AML-193 (cell line): ENCODE results near the gene ZNF821.
A peak's percentile ranks its signal among the peaks of the same experiment; 100 is the strongest.
"Not testable (repeated sequence)": the region's sequence is repeated elsewhere in the genome, so short reads cannot be mapped to it uniquely, and the experiment has no call there.

ENCODE experiments used
- DNase-seq, 2 experiments: peaks; one replicate each; lab custom pipeline; 2025; lab: John Stamatoyannopoulos, UW

ZNF821 gene

DNA sequence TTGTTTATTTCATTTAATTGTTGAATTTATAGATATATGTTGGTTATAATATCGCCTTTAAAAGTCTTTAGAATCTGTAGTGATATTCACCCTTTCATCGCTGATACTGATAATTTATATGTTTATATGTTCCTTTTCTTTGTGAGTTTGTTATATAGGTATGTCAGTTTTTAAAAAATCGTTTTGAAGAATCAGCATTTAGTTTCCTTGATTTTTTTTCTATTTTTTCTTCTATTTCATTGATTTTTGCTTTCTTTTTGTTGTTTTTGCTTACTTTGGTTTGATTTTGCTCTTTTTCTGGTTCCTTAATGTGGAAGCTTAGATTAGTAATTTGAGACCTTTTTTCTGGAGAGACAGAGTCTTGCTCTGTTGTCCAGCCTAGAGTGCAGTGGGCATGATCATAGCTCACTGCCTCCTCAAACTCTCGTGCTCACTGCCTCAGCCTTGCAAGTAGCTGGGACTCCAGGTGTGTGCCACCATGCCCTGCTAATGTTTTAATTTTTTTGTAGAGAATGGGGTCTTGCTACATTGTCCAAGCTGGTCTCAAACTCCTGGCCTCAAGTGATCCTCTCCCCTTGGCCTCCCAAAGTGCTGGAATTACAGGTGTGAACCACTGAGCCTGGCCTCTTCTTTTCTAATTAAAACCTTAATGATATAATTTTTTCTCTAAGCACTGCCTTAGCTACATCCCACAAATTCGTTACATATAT is 18.8 kb upstream of the ZNF821 start:
- DNase-seq, result no peak

DNA sequence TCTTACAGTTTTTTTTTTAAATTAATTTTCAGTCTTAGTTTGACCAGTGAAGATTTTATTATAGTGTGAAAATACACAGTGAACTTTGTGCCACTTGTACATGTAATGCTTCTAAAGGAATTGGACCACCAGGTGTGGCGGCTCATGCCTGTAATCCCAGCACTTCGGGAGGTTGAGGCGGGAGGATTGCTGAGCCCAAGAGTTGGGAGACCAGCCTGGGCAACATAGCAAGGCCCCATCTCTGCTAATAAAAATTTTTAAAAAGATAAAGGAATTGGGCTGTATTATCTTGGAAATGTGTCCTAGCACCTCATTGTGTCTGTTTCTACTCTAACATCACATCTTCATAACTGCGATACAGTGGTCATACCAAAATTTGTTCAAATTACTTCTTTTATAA is 15.2 kb upstream of the ZNF821 start:
- DNase-seq, result no peak

- DNase-seq, result no peak
Measured at GRCh38 chr16:71896764-71897368, 12.9 kb upstream of the ZNF821 start.

GRCh38 chr16:71895679-71896365 is 11.8 kb upstream of the ZNF821 start:
- DNase-seq, result no peak

DNA sequence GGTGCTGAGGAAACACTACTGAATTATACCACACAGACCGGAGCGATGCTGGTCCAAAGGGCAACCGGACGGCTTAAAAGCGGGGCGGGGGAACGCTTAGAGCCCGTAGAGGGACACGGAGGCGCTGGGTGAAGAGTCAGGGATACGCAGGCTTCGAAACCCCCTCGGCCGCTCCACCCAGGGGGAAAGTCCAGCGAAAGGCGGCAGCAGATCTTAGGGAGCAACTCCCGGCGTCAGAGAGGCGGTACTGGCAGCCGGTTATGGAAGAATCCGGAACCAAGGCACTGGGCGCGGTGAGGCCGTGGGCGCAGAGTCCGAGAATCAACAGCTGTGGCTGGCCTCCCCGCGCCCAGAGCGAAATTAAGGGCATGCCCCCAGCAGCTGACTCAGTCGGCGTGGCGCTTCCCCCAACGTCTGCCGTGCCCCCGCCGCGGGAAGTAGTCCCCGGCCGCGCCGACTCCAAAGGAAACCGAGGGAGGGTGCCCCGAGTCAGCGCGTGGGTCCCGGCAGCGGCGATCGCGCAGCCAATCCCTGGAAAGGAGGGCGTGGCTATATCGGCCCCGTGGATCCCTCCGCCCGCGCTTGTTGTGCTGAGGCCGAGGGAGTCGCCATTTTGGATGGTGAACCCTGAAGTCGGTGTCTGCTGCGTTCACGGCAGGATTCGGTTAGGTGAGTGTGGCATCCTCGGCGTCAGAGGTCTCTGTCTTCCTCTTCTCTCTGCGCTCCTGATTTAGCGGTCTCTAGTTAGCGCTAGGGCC is 11.1 kb upstream of the ZNF821 start, which contains the start of gene IST1:
IST1 (plus strand) TSS at position 611 of the 758 bp plus-strand sequence. CDS start 20,110 bp downstream, outside the sequence.
- peak; percentile 92 for DNase-seq

DNA sequence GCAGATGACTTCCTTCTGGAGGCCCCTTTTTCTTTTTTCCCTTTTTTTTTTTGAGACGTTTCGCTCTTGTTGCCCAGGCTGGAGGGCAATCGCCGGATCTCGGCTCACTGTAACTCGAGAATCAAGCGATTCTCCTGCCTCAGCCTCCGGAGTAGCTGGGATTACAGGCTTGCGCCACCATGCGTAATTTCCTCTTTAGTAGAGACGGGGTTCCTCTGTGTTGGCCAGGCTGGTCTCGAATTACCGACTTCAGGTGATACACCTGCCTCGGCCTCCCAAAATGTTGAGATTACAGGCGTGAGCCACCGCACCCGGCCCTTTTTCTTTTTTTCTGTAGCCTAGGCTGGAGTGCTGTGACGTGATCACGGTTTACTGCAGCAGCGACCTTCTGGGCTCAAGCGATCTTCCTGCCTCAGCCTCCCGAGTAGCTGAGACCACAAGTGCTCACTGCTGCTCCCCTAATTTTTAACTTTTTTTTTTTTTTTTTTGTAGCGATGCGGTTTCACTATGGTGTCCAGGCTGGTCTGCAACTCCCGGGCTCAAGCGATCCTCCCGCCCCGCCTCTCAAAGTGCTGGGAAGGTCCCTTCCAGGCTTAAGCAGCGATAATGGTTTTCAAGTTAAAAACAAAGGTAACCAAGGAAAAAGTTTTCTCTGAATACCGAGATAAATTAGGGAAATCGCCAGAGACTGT is 10.4 kb upstream of the ZNF821 start:
- peak; percentile 40 to 51 for DNase-seq

- DNase-seq, result peak in 1 of 2 experiments; percentile 47
Measured at GRCh38 chr16:71893888-71894228, 9.9 kb upstream of the ZNF821 start.

DNA sequence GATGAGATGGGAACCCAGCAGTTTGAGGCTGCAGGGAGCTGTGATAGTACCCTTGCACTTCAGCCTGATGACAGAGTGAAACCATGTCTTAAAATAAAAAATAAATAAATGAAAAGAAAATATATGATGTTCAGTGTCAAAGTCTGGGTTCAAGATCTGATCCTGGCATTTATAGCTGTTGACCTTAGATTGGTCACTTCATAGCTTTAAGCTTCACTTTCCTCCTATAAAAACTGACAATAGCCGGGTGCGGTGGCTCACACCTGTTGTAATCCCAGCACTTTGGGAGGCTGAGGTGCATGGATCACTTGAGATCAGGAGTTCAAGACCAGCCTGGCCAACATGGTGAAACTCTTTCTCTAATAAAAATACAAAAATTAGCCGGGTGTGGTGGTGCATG is 5.2 kb upstream of the ZNF821 start:
- DNase-seq, result no peak

DNA sequence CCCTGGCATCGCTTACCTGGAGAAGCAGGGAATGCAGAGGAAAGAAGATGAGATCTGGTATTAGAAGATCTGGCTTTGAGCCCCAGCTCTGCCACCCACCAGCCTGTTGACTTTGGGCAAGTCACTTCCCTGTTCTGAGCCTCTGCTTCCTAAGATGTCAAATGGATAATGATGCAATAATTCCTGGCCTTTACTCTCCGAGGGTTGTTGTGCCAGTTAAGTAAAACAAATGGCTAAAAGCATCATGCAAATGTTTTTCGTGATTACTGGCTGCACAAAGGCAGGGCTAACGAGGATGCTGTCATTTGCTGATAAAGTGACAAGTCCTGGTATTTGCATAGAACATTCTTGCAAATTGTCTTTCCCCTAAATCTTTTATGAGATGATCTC is 1.3 kb upstream of the ZNF821 start:
- peak; percentile 33 to 49 for DNase-seq

- DNase-seq, result no peak
Measured at GRCh38 chr16:71883168-71883848, 674 bp downstream of the ZNF821 start.

- peak; percentile 70 to 83 for DNase-seq
Measured at GRCh38 chr16:71882505-71883167, 1.3 kb downstream of the ZNF821 start.

DNA sequence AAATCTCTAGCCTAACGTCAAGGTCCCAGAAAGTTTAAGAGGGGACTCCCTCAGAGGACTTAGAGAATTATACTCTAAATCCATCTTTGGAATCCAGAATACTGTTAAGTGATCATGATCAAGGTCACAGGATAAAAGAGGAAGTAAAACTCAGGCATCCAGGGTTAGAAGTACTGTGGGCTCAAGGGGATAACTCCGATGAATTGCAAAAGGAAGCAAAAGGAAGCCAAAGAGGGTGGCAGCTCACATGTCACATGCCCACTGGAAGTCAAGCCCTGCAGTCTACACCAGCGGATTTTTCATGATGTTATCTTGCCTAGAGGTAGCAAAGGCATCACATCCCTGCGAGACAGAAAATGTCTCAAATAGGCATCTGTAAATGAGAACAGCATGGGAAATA is 3.8 kb downstream of the ZNF821 start:
- DNase-seq, result peak; percentile 35 to 50

GRCh38 chr16:71878911-71879310 is 5.1 kb downstream of the ZNF821 start:
- DNase-seq, result no peak

DNA sequence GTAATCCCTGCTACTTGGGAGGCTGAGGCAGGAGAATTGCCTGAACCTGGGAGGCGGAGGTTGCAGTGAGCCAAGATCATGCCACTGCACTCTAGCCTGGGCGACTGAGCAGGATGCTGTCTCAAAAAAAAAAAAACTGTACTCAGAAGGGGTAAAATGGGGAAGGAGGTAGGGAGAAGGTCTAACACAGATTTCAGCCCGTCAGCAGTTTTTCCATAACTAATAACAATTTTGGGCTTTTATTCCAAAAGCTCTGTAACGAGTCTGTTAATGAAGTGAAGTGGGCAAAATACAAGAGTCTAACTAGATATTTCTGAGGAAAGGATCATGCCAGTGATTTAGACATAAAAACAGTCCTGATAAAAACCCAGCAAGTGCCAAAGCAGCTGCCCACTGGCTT is 10.8 kb downstream of the ZNF821 start:
- DNase-seq, result no peak

GRCh38 chr16:71870818-71871217 is 13.2 kb downstream of the ZNF821 start:
- no peak for DNase-seq

DNA sequence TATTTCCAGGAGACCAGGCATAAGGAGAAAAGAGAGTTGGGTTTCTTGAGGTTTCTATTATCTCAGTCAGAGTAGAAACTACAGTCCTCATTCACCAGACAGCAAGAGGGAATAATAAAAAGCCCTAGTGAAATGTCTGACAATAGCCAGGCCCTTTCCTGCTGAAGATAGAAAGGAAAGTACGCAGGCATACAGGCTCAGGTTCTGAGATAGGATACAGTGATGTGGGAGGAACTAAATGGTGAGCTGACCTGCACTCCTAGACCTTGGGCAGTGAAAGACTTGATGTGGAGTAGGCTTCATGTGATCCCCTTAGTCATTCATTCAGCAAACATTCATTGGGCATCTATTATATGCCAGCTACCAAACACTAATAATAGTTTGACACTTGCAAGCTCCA is 14.9 kb downstream of the ZNF821 start:
- no peak for DNase-seq

DNA sequence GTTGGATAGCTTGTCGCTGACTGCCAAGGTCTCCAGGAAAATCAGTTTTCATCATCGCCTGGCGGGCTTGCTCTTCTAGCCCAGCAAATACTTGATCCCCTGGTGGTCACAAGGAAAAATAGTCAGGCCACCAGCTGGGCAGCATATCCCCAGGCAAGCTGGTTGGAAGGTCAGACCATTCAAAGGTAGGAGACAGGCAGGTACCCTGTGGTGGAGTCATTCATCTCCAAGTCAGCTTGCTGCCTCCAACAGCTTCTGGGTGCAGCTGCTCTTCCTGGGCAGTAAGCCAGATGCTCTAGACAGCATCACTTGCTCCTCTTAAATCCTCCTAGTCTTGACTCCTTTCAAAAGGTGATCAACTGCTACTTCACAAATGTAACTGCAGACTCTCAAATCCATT is 16.0 kb downstream of the ZNF821 start:
- no peak for DNase-seq

DNA sequence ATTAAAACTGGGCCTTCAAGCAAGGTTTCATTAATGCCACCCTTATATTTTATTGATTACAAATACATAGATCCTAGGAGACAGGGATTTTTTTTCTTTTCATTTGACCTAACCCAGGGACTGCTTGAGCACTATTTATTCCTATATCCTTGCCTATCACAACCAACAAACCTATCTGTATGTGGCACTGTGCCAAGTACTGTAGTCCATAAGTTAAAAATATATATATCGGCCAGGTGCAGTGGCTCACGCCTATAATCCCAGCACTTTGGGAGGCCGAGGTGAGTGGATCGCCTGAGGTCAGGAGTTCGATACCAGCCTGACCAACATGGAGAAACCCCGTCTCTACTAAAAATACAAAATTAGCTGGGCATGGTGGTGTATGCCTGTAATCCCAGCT is 16.8 kb downstream of the ZNF821 start:
- not testable (repeated sequence) for DNase-seq

GRCh38 chr16:71865173-71865863 is 18.7 kb downstream of the ZNF821 start:
- no peak for DNase-seq

DNA sequence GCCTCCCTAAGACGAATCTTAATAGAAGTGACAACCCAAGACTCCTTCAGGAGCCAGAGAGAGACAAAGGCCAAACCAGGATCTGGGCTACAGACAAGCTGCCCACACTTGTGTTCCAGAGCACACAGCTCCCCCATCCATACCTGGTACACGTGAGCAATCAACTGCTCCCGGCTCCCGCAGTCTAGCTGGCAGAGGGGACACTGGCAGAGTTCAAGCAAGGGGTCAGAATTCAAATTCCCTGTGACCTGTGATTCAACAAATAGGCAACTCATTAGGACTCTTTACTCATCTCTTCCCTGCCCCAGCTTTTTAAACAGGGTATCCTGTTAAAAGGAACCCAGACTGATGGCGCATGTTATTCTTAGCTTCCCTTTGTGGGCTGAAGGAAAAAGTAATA is 20.0 kb downstream of the ZNF821 start:
- DNase-seq, result no peak
